H1 (cell line): ENCODE data around the gene OR2AJ1. TPM values are rescaled to one million over a fixed set of nuclear protein-coding genes. Genes with fewer than 3 reads are reported as not detected.

ENCODE experiments used
- CHD7 ChIP-seq: fragments of 300-600 bp; sonication (generic); IDR thresholded peaks from 2 replicates; pipeline ENCODE4 v1.7.1; 2012; ENCODE audit warnings: low read length, moderate library complexity, mild to moderate bottlenecking, inconsistent platforms; ENCODE audit not compliant: insufficient replicate concordance
- JUN ChIP-seq: IDR thresholded peaks from 2 replicates; pipeline ENCODE4 v1.6.1; 2011; ENCODE audit warnings: low read depth, mild to moderate bottlenecking, improper control_type of control experiment, low read length
- KDM5A ChIP-seq: fragments of 200-600 bp; IDR thresholded peaks from 2 replicates; pipeline ENCODE4 v1.7.1; 2012; ENCODE audit warnings: mild to moderate bottlenecking, low read length, inconsistent platforms, mixed read lengths
- SAP30 ChIP-seq: fragments of 300-600 bp; sonication (generic); IDR thresholded peaks from 2 replicates; pipeline ENCODE4 v1.7.1; 2012; ENCODE audit warnings: low read length, moderate library complexity, mild to moderate bottlenecking, inconsistent platforms; ENCODE audit not compliant: insufficient read depth, insufficient replicate concordance
- SUZ12 ChIP-seq: fragments of 200-600 bp; sonication (generic); IDR thresholded peaks from 2 replicates; pipeline ENCODE4 v1.6.1; 2012; ENCODE audit warnings: mild to moderate bottlenecking, inconsistent platforms, low read length, moderate library complexity, mixed read lengths
- USF2 ChIP-seq: IDR thresholded peaks from 2 replicates; pipeline ENCODE4 v1.6.1; 2011; ENCODE audit warnings: low read length, improper control_type of control experiment
- polyA plus RNA-seq, 7 experiments: library from polyadenylated mRNA; depleted of rRNA in 3 of 7; stranded (reverse) in 5 of 7; unstranded in 2 of 7; fragments of >200 nt in 5 of 7; fragments of 200-250 nt in 2 of 7; gene quantifications; 1 replicate in 5 of 7; 2 replicates in 1 of 7; 4 replicates in 1 of 7; pipeline versions ENCODE4 v1.2.1 to v1.2.3, GENCODE V29; 2011 to 2013; ENCODE audit warnings: missing spikeins in 2 of 7, mixed read lengths in 2 of 7
- total RNA-seq: library from RNA; stranded (reverse); fragmentation: NEBNext Ultra II Directional; extraction: Animal tissue kit (Norgen Biotek cat#: 25700); gene quantifications from 2 replicates; pipeline ENCODE4 v1.2.1, GENCODE V29; 2021

The OR2AJ1 gene
- total and polyA plus RNA-seq, 2 of the 8 experiments (the other 6 are each of a cell fraction or from before 2014, with no cell fraction given), result not detected

- TF ChIP-seq SAP30 (no peak), USF2 (no peak), CHD7 (no peak), SUZ12 (no peak), JUN (no peak), KDM5A (no peak)
- TF ChIP-seq, all 59 proteins: peak for 0
These were observed 10.9 kb upstream of the OR2AJ1 start (continued) for GRCh38 chr1:247913786-247914185.
